Omental fat pad (tissue), 4 donors: ENCODE results near the gene PDCD11. TPM values are rescaled to one million over a fixed set of nuclear protein-coding genes. Genes with fewer than 3 reads are reported as not detected.
A peak's percentile ranks its signal among the peaks of the same experiment; 100 is the strongest.

ENCODE experiments used
- ATAC-seq: fragments of 150-250 bp; one replicate; pipeline ENCODE4 v1.9.1; 2016; ENCODE audit warnings: mild to moderate bottlenecking, moderate library complexity; ENCODE audit not compliant: low FRiP score
- DNase-seq: peaks from one replicate; pipeline ENCODE4 v3.0.0-alpha.2; 2019; ENCODE audit warnings: low spot score
- total RNA-seq, 4 donors: library from RNA; depleted of rRNA; stranded (reverse); fragments of >200 nt; gene quantifications; one replicate each; pipeline ENCODE4 v1.1.0, GENCODE V29; 2016
- TF ChIP-seq, protein P1 (sequence below), 3 donors: fragments of 450-650 bp; IDR thresholded peaks; one replicate each; pipeline ENCODE4 v1.5.1; 2016 to 2017; ENCODE audit warnings: antibody characterized with exemption in 3 of 3, mild to moderate bottlenecking in 3 of 3, moderate library complexity in 2 of 3

Gene PDCD11
- total RNA-seq, 4 donors from 2014 or later: 16.1 to 55.2 (median 23.8) TPM

DNA sequence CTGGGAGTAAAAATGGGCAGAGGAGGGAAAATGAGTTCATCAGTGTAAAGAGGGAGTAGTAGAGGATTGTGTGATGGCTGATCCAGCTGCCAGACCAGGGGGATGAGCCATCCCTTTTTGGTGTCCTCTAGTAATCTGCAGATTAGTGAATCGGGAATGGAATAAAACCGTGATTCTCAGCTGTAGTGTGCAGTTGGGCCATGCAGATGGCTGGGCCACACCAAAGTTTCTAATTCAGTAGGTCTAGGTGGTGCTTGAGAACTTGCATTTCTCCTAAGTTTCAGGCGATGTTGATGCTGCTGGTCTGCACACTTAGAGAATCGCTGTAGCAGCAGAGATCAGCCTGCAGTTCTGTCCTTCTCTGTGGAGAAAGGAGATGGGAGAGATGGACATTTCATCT, 22.7 kb downstream of the PDCD11 start:
- DNase-seq (no peak), ATAC-seq (no peak)
- TF ChIP-seq, protein P1, sequence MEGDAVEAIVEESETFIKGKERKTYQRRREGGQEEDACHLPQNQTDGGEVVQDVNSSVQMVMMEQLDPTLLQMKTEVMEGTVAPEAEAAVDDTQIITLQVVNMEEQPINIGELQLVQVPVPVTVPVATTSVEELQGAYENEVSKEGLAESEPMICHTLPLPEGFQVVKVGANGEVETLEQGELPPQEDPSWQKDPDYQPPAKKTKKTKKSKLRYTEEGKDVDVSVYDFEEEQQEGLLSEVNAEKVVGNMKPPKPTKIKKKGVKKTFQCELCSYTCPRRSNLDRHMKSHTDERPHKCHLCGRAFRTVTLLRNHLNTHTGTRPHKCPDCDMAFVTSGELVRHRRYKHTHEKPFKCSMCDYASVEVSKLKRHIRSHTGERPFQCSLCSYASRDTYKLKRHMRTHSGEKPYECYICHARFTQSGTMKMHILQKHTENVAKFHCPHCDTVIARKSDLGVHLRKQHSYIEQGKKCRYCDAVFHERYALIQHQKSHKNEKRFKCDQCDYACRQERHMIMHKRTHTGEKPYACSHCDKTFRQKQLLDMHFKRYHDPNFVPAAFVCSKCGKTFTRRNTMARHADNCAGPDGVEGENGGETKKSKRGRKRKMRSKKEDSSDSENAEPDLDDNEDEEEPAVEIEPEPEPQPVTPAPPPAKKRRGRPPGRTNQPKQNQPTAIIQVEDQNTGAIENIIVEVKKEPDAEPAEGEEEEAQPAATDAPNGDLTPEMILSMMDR (IDR thresholded peaks at IDR 0.05): no peak

DNA sequence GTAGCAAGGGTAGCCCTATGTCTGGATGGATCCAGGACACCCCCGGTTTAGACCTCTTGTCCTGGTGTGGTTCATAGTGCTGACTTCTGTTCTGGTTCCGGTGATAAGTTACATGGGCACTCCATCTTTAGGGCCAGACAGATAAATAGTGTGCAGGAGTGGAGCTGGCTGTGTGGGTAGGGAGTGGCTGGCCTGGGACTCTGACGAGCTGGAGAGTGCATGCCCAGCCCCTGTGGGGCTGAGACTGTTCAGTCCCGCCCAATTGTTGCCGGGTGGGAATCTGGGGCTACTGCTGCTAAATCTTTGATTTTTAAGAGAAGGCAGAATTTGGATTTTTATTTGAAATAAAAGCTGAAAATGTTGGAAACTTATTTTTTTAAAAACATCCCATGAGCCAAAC, 27.3 kb downstream of the PDCD11 start:
- TF ChIP-seq, protein P1 (IDR thresholded peaks at IDR 0.05): no peak
- DNase-seq (no peak), ATAC-seq (no peak)

DNA sequence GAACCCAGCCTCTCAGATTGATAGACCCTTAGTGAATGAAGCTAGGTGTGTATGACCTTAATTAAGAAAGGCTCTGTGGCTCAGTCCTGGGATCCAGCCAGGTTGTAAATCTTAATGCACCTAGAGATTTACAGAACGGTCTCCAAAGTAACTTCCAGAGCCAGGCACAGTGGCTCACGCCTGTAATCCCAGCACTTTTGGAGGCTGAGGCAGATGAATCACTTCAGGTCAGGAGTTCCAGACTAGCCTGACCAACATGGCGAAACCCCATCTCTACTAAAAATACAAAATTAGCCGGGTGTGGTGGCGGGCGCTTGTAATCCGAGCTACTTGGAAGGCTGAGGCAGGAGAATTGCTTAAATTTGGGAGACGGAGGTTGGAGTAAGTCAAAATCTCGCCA, 31.4 kb downstream of the PDCD11 start:
- DNase-seq (no peak), ATAC-seq (no peak)
- TF ChIP-seq, protein P1 (IDR thresholded peaks at IDR 0.05): no peak

GRCh38 chr10:103428989-103429643, 32.7 kb downstream of the PDCD11 start:
- DNase-seq (no peak), ATAC-seq (no peak)
- TF ChIP-seq, protein P1 (IDR thresholded peaks at IDR 0.05): no peak

DNA sequence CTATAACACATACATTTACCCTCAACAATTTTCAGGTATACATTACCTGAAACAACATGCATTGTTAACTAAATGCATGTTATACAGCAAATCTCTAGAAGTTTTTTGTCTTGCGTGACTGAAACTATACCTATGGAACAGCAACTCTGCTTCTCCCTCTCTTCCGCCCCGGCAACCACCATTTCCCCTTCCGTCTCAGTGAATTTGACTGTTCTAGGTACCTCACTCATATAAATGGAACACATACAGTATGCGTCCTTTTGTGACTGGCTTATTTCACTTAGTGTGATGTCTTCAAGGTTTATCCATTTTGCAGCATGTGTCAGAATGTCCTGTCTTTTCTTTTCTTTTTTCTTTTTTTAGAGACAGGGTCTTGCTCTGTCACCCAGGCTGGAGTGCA, 33.2 kb downstream of the PDCD11 start:
- ATAC-seq (no peak), DNase-seq (no peak)
- TF ChIP-seq, protein P1 (IDR thresholded peaks at IDR 0.05): no peak

GRCh38 chr10:103431902-103432301, 35.5 kb downstream of the PDCD11 start:
- DNase-seq (no peak), ATAC-seq (no peak)
- TF ChIP-seq, protein P1 (IDR thresholded peaks at IDR 0.05): no peak

- ATAC-seq: peak; percentile 41
Observed at GRCh38 chr10:103433858-103434257, 37.4 kb downstream of the PDCD11 start.

More at GRCh38 chr10:103433858-103434257, 37.4 kb downstream of the PDCD11 start:
- no peak for DNase-seq
- TF ChIP-seq, protein P1 (IDR thresholded peaks at IDR 0.05): no peak
